Measurements from ENCODE around the gene REXO4.
"Not testable (repeated sequence)": the region's sequence is repeated elsewhere in the genome, so short reads cannot be mapped to it uniquely, and the experiment has no call there.

REXO4 gene

DNA sequence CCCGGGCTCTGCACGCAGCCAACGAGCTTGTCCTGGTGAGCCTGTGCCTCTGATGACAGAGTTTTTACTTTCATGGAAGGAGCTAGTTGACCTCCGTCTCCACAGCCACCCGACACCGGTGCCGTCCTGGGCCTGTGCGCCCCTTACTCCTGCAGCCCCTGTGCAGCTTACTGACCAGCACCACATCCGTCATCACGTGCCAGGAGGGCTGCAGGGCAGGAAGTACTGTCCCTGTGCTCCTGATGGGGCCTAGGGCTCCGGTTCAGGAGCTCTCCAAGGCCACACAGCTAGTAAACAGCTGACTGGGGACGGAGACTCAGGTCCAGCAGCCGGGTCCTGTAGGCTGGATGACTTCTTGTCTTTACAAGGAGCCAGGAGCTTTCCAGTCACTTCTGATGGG lies 31.5 kb downstream of the REXO4 start:
- no peak for DNase-seq (ENCODE audit: low read depth)

DNA sequence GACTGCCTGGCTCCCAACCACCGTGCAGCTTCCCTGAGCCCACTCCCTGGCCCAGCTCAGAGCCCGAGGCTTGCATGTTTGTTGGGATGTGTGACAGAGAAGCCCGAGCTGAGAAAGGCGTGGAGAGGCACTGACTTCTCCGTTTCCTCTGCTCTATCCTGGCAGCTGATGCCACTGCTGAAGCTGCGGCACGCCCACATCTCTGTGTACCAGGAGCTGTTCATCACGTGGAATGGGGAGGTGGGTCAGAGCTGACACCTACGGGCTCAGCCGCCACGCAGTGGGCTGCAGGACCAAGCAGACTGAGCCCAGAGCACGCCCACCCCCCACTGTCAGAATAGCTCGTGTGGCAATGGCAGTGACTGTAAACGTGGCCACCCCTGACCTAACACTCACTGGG lies 32.4 kb downstream of the REXO4 start:
- DNase-seq (ENCODE audit: low read depth) = no peak

DNA sequence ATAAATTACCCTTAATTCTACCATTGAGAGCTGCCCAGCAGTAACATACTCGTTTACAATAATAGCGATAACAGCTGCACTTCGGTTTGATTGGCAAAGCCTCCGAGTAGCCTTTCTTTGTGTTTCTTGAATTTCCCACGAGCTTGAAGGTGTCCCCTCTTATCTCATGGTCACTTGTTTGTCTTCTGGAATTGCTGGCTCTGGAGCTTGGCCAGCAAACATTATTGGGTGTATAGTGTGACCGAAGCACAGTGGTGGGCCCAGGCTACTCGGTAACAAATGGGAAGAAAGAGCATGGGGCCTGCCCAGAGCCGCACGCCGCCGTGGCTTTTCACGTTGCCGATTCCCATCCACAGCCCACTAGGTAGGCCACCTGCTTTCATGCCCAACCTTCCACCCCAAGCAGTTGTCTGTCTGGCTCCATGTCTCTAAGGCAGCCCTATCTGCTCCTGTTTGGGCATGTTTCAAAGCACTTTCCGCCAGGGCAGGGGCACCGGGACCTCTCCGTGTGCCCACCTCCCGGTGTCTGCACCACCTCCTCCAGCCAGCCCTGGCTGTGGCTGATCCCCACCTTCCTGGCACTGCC lies 33.0 kb downstream of the REXO4 start:
- DNase-seq (ENCODE audit: low read depth) = no peak

DNA sequence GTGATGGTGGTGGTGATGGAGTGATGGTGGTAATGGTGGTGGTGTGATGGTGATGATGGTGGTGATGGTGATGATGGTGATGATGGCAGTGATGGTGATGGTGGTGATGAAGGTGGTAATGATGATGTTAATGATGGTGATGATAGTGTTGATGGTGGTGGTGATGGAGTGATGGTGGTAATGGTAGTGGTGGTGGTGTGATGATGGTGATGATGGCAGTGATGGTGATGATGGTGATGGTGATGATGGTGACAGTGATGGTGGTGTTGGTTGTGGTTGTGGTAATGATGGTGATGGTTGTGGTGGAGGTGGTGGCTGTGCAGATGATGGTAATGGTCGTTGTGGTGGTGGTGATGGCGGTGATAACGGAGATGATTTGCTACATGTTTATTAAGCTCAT lies 34.4 kb downstream of the REXO4 start:
- DNase-seq (ENCODE audit: low read depth) = no peak

DNA sequence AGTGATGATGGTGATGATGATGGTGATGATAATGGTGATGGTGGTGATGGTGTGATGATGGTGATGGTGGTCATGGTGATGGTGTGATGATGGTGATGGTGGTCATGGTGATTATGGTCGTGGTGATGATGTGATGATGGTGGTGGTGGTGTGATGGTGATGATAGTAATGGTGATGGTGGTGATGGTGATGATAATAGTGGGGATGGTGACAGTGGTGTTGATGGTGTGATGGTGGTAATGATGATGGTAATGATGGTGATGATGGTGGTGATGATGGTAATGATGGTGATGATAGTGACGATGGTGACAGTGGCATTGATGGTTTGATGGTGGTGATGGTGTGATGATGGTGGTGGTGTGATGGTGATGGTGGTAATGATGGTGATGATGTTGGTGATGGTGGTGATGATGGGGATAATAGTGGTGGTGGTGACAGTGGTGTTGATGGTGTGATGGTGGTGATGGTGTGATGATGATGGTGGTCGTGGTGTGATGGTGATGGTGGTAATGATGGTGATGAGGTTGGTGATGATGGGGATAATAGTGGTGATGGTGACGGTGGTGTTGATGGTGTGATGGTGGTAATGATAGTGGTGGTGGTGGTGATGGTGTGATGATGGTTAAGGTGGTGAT lies 35.2 kb downstream of the REXO4 start:
- DNase-seq (ENCODE audit: low read depth) = no peak

DNA sequence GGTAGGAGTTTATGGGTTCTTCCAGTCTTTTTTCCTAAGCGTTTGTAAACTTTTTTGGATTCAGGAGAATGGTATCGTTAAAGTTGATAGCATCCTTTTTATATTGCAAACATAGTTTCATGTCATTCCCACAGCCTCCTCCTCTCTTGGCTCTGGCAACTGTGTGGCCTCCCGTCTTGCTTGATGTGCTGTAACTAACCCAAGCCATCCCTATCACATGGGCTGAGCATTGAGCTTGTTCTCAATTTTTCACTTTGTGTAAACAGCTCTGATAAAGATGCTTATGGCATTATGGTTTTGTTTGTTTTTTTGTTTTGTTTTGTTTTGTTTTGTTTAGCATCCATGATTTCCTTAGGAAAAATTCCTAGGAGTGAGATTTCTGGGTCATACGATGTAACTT lies 37.1 kb downstream of the REXO4 start:
- DNase-seq (ENCODE audit: low read depth) = no peak

DNA sequence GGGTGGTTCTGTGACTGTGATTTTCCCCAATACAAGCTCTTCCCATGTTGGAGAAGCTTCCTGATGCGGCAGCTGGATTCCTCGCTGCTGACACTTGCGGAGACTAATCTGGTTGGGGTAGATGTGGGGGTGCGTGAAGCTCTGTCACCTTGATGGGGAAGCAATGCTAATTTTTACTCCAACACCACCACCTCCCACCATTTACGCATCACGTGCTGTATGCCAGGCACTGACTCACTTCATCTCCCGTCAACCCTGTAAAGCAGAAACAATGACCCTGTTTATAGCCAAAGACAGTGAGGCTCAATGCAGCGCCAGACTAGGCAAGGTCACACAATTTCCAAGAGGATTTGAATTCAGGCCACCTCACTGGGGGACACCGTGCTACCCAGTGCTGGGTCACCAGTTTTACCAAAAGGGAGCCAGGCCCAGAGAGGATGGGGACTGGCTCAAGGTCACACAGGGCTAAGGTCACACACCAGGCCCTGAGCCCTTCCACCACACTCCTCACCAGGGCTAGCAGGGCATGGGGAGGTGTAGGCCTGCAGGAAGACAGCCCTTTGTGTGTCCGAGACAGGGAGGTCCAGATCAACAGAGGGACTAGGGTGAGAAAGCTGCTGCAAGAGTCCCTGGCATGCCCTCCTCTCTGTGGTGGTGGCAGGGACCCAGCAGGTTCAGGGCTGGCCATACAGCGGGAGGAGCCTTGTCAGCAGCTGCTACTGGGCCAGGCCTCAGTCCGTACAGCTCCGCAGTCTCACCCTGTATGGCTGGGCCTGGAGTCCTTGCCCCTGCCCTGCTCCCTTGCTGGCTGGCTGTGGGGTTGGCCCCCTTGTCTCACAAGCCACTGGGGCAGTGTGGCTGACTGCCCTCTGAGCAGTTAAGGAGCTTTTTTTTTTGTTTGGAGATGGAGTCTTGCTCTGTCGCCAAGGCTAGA lies 38.4 kb downstream of the REXO4 start:
- no peak for DNase-seq (ENCODE audit: low read depth)

DNA sequence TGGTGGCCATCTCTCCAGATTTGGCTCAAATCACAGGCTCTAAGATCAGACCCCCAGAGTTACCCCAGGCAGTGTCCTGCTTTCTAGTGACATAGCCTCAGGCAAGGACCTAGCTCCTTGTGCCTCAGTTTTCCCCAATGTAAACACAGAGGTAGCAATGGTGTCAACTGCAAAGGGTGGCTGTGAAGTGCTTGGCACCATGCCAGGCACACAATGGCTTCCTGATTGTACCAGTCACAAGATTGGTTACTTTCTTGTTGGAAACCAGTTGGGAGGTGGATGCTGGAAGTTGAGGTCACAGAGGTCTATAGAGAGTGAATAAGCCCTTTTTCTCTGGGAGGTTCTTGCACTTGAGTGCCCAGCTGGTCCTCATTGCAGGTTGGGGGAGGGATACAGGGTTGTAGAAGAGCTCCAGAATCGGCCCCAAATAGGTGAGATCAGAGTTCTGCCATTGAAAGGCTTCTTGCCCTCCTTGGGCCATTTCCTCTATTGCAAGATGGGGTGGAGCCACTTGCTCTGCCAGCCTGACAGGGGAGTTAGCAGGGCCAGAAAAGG lies 39.3 kb downstream of the REXO4 start:
- no peak for DNase-seq (ENCODE audit: low read depth)

DNA sequence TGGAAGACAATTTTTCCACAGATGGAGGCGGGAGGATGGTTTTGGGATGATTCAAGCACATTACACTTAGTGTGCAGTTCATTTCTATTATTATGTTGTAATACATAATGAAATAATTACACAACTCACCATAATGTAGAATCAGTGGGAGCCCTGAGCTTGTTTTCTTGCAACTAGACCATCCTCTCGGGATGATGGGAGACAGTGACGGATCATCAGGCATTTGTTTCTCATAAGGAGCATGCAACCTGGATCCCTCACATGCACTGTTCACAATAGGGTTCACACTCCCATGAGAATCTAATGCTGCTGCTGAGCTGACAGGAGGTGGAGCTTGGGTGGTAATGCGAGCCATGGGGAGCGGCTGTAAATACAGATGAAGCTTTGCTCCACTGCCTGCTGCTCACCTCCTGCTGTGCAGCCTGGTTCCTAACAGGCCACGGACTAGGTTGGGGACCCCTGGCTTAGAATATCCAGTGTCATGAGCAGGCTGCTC lies 40.0 kb downstream of the REXO4 start:
- DNase-seq (ENCODE audit: low read depth) = peak; percentile 64

DNA sequence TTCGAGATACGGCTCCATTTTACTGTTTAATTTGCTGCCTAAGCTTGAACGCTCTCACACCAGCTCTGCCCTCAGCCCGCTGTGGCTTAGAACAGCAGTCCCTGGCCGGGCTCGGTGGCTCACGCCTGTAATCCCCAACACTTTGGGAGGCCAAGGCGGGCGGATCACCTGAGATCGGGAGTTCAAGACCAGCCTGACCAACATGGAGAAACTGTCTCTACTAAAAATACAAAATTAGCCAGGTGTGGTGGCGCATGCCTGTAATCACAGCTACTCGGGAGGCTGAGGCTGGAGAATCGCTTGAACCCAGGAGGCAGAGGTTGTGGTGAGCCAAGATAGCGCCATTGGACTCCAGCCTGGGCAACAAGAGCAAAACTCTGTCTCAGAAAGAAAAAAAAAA lies 40.5 kb downstream of the REXO4 start:
- not testable (repeated sequence) for DNase-seq (ENCODE audit: low read depth)

DNA sequence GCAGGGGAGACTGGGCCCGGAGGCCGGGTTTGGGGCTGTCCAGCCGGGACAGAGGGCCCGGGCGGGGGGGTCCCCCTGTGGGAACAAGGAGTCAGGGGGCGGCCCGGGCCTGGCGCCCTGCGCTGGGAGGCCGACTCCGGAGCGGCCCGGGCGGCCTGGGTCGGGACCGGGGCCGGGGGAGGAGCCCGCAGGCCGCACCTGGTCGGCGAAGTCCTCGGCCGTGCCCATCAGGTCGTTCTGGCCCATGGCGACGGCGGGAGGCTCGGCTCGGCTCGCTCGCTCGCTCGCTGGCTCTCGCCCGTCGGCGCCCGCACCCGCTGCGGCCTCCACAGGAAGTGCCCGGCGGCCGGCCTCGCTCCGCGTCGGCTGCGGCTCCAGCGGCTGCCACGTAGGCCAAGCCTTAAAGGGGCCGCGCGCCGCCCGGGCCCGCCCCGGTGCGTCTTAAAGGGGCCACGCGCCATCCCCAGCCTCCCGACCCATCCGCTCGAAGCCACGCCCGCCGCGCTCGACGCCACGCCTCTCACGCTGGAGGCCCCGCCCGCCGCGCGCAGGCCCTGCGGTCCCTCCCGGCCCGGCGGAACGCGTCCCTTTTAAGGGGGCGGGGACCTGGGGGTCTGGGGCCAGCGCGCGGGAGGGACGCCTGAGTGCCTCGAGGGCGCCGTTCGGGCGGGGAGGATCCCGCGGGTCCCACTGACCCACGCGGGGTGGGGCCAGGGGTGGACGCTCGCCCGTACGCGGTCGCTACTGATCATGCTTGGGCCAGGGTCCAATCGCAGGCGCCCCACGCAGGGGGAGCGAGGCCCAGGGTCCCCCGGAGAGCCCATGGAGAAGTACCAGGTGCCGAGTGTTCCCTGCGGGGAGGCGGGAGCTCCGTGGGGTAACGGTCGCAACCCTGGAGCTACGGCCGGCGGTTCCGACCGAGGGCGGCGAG lies 41.8 kb downstream of the REXO4 start, which contains the start of the genes STKLD1 and SURF4:
TSS of gene STKLD1 (plus strand) at position 643 of the 931 bp plus-strand sequence. CDS start at position 751, 108 bp downstream.
TSS of gene SURF4 (minus strand) at position 337 of the 931 bp plus-strand sequence. CDS start at position 246, 91 bp downstream.
- DNase-seq (ENCODE audit: low read depth) = peak; percentile 47

DNA sequence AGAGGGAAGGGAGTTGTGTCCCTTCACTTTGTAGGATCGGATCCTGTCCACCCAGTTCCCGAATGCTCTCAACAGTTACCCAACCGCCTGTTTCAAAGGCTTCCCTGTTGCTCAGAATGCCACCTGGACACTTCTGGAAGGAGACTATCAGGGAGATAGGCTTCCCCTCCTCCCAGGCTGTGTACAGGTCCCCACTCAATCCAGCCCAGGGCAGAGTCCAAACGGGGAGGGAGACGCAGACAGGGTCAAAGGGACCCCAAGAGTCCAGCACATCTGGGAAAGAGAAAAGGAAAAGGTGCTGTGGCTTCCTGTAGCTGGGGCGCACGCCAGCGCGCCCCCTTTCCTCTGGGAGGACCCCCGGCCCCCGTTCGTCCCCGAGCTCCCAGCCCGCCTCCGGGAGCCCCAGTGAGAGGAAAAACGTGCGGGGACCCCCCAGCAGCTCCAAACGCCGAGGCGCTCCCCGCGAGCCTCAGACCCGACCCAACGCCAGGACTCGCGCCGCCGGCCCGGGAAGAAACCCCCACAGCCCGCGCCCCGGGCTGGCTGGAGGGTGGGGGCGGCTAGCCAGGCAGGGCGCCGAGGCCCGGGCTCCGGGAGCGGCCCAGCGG lies 42.6 kb downstream of the REXO4 start:
- DNase-seq (ENCODE audit: low read depth) = no peak

DNA sequence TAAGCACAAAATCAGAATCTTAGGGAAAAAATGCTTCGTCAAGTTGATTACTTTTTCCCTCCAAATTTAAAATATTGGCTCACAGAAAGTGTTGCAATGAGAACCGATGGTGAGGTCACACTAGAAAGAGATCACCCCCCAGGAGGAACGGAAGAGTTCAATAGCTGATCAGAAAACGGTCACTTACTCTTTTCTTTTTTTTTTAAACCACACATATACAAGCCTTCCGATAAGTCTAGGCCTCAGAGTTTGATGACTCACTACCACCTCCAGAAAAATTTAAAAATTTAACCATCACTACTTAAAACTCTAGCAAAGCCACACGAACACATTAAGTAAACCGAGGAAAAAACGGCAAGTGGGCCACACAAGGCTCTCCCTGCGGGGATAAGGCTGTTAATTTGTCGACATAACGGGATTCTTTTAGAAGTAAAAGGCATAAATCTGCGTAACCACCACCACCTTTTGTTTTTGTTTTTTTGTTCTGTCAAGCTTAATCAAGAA lies 43.1 kb downstream of the REXO4 start:
- DNase-seq (ENCODE audit: low read depth) = no peak

DNA sequence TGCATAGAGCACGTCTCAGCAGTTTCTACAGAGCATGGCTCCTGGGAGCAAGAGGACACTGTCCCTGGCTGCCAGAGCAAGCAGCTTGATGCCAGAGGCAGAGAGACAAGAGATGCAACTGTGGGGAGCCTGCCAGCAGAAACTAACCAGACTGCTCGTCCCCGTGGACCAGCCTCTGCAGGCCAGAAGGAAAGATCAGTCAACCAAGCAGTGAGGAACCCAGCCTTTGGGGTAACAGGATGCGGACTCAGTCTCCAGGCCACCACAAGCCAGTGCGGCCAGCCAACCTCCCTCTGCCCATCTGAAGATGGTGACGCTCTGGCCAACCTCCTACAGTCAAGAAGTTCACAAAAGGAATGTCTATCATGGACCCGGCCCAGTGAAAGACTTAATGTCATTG lies 45.7 kb downstream of the REXO4 start:
- no peak for DNase-seq (ENCODE audit: low read depth)

DNA sequence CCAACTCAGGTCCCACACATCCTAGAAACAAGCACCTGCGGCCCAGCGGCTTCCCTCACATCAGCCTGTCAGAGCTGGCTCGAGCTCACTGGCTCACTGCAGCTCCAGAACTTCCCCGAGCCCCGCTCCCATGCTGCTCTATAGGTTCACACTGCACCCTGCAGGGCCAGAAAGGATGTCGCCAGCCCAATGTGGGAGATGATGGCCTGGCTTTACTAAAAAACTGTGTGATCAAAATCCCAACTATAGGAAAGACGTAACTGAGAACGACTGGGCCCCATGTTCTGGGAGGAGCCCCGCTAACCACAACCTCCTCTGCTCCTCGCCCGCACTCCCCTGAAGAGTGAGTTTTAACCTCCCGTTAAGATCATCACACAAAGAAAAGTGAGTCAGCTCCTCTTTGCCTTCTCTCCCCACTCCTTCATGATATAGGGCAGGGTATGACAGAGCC lies 46.5 kb downstream of the REXO4 start:
- DNase-seq (ENCODE audit: low read depth) = no peak

DNA sequence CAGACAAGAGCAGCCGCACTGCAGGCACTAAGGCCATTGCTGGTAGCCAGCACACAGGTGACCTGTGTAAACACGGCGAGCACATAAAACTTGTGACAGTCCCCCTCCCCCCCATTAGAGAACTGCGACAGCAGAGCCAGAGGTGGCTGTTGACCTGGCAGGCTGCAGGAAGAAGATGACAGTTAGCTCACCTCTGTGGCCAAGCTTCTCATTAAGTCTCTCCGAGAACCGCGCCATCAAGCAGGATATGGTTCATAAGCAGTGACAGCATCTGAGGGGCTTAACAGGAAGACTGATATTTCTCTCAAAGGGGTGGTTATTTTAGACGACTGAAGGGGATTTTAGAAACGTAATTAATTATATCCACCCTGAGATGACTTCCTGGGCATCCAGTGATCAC lies 47.1 kb downstream of the REXO4 start:
- DNase-seq (ENCODE audit: low read depth) = no peak

DNA sequence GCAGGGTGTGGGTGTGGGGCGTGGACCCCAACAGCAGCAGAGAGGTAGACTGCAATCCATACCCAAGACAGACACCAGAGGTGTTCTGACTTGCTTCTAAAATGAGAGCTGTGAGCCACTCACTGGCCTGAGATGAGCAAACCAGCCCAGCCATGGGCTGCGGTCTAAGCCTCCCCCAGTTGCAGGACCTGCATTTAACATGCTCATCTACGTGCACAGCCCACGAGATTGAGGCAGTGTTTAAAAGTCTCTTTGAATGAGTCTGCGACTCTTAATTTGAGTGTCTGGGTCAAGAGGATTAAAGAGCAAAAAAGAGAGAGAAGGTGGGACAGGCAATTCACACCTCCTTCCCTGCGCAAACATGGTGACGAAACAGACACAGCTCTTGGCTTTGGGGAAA lies 47.9 kb downstream of the REXO4 start:
- no peak for DNase-seq (ENCODE audit: low read depth)

DNA sequence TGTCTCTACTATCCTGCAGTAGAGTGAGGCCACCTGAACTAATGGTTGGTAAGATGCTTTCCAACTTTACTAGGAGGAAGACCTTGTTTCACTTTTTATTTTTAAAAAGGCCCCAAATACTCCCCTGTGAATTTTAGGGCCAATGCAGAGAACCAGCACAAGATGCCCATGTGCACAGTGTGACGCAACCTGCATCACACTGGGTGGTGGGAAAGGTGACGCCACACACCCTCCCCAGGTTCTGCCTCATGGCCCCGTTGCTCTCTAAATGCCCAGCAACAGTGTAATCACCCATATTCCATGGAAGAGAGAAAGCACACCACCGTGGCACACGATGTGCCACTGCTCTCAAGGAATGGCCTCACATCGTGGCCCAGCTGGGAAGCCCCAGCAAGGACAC lies 48.4 kb downstream of the REXO4 start:
- DNase-seq (ENCODE audit: low read depth) = no peak

DNA sequence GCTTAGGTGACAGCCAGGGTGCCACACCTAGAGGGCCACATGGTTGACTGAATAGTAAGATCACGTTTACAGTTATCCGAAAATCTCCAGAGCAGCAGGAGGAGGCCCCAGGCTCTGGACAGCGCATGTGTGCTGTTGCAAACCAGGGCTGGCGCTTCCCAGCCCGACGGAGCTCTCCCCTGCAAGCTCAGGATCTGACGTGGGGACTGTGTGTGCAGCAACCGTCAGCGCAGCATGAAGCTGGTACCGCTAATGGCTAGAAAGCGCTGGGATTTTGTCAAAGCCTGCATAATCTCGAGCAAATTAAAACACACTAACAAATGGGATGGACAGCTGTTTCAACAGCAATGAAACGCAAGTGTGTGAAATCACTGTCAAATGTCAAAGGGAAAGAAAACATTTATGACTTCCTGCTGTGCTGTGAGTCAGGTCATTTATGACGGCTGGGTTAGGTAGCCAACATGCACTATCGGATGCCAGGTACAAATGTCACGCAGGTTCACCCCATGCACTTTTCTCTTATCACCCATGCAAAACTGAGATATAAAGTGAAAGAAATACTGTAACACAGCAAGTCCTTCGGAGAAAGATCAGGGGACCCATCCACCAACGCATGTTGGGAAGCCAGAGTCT lies 49.4 kb downstream of the REXO4 start:
- no peak for DNase-seq (ENCODE audit: low read depth)

DNA sequence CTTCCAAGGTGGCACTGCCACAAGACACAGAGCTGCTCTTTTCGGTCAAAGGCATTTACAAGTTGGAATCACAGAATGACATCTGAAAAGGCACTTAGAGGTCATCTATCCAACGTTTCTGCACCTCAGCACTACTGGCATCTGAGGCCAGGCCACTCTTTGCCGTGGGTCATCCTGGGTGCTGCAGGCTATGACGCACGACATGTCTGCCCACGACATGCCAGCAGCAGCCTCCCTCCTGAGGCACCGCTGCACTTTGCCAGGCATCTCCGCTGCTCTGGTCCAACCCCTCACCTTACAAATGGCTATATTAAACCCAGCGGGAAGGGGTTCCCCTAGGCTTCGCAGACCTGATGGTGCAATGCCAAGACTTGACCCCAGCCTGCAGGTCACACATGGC lies 50.0 kb downstream of the REXO4 start:
- no peak for DNase-seq (ENCODE audit: low read depth)
